IPS-NIHi7 (cell line): ENCODE measurements around the gene UBR3.
"Not testable (repeated sequence)": the region's sequence is repeated elsewhere in the genome, so short reads cannot be mapped to it uniquely, and the experiment has no call there.

ENCODE experiments used
- DNase-seq: peaks from one replicate; pipeline ENCODE4 v3.0.0; 2012; ENCODE audit warnings: mixed read lengths; ENCODE audit errors: extremely low spot score

The UBR3 gene

DNA sequence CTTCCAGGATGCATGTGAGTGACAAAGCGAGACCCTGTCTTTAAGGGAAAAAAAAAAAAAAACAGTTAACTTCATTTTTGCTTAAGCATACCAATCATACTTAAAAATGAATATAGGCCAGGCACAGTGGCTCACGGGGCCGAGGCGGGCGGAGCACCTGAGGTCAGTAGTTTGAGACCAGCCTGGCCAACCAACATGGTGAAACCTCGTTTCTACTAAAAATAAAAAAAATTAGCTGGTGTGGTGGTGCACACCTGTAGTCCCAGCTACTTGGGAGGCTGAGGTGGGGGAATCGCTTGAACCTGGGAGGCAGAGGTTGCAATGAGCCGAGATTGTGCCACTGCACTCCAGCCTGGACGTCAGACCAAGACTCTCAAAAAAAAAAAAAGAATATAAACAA, 44.1 kb downstream of the UBR3 start:
- DNase-seq, result not testable (repeated sequence)

DNA sequence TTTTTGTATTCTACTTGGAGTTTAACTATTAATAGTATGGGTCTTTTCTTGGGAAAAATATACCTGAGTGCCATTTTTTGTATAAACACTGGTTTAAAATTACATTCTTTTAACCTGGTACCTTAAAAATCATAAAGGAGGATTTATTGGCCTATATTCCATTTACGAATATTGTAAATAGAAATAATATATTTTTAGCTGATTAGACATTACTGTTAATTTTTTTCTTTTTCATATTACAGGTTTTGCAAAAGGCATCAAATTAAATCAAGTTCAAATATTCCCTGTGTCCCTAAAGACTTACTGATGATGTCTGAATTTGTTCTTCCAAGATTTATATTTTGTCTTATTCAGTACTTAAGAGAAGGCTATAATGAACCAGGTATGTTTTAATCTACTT, 44.7 kb downstream of the UBR3 start:
- DNase-seq, result no peak

DNA sequence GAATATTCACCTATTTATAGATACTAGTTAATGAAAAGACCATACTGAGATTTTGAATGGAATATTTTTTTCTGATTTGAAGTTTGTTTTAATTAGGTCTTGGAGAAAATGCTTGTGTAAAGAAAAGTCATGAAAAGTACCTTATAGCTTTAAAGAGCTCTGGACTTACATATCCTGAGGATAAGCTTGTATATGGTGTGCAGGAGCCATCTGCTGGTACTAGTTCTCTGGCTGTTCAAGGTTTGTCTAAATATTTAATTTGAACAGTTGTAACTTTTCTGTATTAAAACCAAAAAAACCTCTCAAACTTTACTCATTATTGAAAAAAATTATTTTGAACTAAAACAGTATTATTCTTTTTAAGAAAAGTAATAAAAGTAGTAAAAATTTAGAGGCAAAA, 50.1 kb downstream of the UBR3 start:
- DNase-seq, result no peak

DNA sequence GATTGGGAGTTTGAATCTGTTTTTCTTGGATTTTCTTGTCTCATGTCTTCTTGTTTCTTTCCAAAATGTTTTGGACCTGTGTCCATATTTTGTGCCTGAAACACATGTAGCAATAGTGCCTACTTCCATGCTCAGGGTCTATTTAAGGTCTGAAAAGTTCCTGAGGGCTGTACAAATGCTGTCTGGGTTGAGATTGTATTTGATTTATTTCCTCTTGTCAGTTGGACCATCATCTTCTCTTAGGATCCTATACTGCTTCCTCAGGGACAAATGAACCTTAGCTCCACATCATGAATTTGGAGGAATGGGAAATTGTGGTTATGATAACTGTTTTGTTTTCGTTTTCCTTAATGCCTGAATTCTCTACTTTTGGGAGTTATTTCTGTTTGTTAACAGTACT, 59.9 kb downstream of the UBR3 start:
- no peak for DNase-seq

DNA sequence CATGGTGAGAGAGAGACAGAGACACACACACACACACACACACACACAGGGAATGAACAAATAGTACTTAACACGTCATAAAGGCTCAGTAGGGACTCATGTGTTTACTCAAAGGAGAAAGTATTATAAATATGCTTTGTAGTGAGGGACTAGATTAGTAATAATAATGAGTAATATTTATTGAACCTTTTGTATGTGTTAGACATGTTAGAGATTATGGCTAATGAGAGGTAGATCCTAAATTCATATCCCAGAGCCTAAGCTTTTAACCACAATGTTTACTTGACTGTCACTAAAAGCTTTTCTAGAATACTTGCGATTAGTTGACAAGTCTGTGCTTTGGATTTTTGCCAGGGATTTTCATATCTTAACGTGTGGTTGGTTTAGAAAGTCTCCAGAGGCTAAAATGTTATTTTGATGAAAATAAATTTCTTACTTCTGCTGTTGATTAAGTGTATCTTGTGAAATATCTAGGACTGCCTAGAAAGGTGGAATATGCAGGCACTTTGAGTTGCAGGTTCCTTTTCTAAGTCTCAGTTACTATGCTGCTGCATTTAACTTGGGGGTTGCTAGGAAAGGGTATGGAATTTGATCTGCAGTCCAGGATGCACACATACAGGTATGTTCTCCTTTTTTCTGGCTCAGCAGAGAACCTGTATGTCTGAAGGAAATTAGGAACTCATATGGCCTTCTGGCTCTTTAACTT, 64.5 kb downstream of the UBR3 start:
- no peak for DNase-seq

DNA sequence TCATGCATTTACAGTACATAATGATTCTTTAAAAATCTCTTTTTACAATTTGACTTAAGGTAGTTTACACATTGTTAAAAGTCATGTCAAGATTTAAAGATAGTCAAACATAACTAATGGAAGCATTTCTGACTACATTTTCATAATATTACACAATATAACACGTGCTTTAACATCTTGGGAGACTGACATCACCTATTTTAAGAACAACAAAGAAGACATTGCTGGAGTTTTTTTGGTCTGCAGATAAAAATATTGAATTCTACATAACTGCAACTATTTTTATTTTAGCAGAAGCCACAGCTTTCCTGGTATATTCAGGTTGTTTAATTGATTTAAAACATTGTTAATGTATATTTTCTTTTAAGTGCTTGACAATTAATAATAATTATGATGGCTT, 65.7 kb downstream of the UBR3 start:
- no peak for DNase-seq

DNA sequence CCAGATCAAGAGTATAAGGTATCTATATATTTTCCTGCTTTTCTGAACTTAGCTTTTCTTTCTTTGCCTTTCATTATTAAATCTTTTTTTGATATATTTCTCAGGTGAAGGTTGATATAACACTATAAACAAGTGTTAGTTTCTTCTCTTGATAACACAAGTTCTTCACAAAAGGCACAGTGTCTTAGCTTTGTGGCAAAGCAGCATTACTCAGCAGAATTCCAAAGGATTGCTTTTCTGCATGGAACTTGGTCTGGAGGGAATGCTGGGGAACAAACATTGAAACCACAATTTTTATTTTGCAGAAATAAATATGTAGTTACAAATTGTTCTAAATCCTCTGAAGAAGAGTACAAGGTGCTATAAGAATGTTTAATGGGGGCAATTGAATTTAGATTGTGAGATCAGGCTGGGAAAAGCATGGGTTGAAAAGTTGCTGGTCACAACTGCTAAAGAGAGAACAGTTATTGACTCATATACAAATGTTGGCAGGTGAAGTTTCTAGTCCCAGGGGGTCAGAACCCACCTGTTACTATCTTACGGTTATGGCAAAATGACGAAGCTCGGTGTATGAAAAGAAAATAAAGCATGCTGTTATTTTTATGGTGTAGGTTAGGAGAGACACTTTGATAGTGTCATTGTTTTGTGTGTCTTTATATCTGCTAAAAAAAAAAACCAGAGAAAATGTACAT, 68.2 kb downstream of the UBR3 start:
- no peak for DNase-seq

DNA sequence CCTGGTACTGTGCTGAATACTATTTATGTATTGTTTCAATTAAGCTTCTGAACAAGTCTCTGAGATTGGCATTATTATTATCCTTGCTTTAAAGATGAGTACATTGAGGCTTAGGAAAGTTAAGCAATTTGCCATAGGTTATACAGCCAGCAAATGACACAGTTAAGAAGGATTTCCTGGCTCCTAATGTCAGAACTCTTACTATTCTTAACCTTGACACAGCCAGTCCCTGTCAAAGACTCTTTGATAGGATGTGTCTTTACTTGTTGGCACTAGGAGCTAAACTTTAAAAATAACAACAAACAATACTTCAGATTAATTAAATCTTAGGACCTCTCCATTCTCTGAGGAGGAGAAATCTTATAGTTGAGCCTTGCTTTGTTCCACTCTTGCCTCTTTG, 70.6 kb downstream of the UBR3 start:
- DNase-seq, result no peak

DNA sequence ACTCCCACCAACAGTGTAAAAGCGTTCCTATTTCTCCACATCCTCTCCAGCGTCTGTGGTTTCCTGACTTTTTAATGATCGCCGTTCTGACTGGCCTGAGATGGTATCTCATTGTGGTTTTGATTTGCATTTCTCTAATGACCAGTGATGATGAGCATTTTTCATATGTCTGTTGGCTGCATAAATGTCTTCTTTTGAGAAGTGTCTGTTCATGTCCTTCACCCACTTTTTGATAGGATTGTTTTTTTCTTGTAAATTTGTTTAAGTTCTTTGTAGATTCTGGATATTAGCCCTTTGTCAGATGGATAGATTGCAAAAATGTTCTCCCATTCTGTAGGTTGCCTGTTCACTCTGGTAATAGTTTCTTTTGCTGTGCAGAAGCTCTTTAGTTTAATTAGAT, 72.8 kb downstream of the UBR3 start:
- DNase-seq, result not testable (repeated sequence)

DNA sequence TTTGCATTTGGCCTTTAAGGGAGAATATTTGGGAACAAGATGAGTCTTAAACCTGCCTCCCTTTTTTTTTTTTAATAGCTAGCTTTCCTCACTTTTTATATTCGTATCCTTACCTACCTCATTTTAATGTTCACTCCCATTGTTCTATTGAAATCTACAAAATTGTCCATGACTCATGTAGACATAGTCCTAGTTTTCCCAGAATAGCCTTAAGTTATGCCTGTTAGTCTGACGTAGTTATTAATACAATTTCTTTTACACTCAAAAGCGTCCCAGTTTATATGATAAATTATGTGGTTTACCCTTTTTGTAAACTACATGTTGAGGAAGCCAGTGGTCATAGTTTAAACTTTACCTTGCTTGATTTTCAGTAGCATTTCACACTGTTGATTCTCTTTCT, 73.4 kb downstream of the UBR3 start:
- DNase-seq, result no peak

DNA sequence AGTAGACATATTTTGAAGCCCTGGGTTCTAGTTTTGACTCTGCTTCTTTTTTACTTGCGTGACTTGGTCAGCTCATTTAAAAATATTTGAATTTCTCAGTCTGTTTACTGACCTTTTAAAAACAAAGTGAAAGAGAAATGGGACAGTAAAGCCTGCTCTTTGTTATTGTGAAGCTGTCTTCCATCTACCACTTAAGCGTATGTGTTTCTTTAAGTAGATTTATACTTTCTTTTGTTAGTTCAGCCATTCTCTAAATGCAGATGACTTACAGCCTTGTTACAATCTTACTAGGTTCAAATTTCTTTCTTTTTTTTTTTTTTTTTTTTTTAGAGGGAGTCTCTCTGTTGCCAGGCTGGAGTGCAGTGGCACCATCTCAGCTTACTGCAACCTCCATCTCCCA, 79.5 kb downstream of the UBR3 start:
- no peak for DNase-seq

DNA sequence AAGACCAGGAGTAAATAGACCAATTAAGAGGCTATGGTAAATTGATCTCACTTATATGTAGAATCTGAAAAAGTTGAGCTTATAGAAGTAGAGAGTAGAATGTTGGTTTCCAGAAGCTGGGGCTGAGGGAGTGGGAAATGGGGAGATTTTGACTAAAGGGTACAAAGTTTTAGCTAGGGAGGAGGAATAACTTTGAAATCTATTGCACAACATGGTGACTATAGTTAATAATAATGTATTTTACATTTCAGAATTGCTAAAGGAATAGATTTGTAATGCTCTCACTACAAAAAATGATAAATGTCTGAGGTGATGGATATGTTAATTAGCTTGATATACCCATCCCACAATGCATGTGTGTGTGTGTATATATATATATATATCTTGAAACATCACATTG, 82.1 kb downstream of the UBR3 start:
- DNase-seq, result no peak

DNA sequence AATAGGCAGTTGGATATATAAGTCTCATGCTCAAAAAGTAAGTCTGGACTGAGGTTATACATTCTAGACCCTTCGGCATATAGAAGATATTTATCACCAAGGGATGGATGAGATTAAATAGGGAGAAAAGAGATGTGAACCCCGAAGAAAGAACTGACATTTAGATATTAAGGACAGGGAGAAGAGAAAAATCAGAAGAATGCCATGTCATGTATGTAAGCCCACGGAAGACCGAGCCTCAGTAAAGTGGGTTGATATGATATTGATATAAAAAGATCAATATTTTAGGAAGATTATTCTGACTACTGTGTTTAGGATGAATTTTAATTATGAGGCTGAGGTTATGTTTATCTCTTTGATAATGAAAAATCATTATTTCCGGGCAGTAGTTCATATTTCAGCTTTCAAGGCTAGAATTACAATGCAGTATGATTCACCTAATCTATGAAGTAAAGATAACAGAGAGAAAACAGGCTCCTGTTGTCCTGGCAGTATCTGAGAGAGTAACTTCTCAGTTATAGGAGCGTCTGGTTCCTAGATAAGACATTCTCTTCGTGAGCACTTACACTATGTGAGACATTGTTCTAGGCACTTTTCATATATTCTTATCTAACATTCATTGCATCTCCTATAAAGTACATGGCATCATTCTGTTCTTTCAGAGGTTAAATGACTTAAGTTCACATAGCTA, 83.0 kb downstream of the UBR3 start:
- no peak for DNase-seq

DNA sequence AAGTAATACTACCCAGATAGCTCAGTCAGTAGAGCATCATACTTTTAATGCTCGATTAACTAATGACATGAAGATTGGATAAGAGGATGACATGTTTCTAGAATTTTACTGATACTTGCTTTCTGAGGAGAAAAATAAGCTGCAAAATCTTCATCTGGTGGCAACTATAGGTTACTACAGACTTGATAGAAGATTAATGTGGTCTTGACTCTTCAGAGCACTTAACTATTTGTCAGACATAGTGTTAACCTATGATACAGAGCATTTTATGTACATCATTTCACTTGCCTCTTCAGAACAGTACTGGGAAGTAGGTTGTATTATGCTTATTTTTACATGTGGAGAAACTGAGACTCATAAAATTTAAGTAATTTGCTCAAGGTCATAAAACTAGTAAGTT, 83.9 kb downstream of the UBR3 start:
- no peak for DNase-seq

DNA sequence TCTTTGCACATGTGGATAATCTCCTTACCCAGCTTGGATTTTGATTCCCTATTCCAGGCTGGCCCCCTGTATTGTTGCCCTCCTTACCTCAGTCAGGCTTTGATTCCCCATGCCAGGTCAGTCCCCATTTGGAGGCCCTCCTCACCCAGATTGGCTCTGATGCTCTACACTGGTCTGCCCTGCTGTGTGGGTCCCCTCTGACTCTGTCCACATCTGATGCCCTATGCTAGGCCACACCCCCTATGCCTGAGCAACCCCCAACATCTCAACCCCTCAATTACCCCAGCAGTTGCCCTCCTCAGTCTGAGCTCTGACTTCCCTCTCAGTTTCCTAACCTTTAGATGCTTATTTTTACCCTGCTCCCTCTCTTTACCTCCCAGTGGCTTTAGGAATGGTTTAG, 89.4 kb downstream of the UBR3 start:
- no peak for DNase-seq

DNA sequence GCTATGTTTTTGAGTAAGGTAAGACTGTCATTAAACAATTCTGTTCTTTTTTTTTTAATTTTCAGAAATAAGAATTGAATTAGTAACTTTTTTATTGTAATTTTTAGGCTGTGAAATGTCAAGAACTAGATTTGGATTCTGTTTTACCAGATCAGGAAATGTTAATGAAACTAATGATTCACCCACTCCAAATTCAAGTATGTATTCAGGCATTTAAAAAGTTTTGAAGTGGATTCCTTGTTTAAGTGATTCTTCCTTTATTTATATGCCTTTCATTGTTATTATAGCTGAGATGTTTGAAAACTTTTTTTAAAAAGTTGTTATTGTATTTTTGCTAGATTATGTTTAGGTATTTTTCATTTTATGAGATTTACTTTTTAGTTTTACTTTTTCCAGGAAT, 96.7 kb downstream of the UBR3 start:
- no peak for DNase-seq

DNA sequence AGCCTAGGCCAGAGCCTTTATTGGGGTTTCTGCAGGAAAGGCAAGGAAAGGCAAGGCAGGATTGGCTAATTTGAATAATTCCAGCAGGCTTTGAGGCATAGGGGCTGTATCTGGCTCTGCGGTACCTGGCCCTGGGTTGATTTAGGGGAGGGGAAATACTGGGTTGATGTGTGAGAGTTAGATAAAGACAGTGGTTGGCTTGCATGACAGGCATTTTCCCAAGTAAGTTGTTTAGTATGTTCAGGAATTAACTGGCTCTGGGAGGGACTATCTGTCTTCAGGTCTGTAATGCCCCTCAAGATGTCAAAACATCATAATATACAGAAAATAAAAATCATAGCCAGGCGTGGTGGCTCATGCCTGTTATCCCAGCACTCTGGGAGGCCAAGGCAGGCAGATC, 98.7 kb downstream of the UBR3 start:
- no peak for DNase-seq

DNA sequence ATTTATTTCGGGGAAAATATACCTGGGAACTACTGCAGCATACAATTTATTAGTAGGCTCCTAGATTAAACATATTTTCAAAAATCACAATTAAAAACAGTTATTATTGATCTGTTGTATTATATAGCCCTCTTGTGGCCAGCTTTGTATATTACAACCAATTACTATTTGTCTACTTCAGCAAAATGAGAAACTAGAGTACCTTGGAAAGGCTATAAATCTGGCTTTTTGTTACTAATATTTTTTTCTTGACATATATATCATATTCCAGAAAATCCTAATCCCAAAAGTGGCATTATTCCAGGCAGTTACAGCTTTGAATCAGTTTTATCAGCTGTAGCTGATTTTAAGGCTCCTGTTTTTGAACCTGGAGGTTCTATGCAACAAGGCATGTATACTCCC, 101.2 kb downstream of the UBR3 start:
- no peak for DNase-seq

DNA sequence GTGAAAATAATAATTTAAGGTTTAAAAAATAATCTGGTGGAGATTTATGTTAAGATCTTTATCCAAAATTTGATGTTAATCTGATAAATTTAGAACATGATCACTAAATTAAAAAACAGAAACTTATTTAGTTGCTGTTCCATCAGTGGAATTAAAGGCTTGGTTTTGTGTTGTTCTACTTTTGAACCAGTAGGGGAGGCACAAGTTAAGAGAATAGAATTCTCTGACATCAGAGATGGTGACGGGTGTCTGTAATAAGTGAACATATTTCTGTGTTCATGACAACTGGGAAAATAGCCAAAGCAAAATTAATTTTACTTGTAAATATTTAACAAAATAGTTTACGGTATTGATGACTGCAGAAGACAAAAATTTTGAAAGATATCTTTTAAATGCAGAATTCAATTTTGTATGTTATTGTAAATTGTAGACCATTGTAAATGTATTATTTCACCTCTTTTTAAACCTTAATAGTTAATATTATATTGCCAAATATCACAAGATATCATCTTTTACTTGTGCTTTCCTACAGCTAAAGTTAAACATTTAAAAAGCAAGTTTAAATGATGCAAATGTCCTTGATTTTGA, 106.0 kb downstream of the UBR3 start:
- peak; percentile 29 for DNase-seq

DNA sequence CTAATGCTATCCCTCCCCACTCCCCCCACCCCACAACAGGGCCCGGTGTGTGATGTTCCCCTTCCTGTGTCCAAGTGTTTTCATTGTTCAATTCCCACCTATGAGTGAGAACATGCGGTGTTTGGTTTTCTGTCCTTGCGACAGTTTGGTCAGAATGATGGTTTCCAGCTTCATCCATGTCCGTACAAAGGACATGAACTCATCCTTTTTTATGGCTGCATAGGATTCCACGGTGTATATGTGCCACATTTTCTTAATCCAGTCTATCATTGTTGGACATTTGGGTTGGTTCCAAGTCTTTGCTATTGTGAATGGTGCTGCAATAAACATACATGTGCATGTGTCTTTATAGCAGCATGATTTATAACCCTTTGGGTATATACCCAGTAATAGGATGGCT, 109.4 kb downstream of the UBR3 start:
- DNase-seq, result not testable (repeated sequence)

DNA sequence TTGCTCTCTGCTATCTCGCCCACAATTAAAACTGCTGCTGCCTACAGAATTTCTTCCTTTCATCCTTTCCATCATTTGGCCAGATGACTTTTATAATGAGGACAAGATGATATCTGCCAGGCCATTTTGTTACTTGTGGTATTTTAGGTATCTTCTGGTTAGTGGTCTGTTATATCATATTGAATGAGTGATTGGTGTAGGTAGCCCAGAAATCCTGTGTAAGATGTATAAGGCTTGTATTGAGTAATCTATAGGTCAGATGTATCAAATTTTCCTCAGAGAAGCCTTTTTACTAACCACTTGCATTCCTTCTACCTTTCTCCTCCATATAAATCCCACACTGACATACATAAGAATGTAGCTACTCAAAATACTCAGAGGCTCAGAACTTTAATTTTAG, 118.3 kb downstream of the UBR3 start:
- no peak for DNase-seq

DNA sequence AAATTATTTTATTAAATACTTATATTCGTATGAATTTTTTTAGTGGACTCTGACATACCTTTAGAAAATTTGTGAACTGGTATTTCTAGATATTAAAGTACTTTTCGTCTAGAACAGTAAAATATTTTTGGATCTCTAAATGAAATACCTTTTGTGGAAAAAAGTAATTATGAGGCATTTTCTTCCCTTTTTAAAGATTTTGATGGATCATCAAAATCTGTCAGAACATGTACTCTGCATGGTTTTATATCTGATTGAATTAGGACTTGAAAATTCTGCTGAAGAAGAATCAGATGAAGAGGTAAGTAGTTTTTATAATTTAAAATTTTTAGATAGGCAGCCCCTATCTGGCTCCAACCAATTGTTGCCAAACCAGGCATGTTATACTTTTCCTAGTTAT, 118.8 kb downstream of the UBR3 start:
- DNase-seq, result no peak

DNA sequence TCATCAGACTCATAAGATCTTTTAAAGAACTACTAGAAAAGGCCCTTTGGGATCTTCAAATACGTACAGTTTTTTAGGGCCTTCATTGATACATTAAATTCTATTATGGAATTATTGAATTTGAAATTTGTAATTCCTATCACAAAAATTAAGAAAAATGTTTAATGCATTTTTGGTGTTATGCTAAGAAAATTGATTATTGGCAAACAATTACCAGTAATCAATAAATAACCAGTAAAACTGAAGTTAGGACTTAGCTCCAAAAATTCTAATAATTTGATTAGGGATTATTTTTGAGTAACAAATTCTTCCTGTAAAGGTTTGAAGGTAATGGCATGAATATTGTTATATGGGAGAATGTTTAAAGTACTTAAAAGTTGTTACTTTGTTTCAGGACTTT, 119.3 kb downstream of the UBR3 start:
- no peak for DNase-seq
